HG02798 (cell line): ENCODE measurements around the gene TNFRSF12A.

Source experiments
- ATAC-seq: cut with Tn5 transposase; IDR thresholded peaks from one replicate; pipeline ENCODE4 v1.9.1; 2021; ENCODE audit warnings: mild to moderate bottlenecking; ENCODE audit not compliant: unreplicated experiment, poor library complexity

The TNFRSF12A gene

DNA sequence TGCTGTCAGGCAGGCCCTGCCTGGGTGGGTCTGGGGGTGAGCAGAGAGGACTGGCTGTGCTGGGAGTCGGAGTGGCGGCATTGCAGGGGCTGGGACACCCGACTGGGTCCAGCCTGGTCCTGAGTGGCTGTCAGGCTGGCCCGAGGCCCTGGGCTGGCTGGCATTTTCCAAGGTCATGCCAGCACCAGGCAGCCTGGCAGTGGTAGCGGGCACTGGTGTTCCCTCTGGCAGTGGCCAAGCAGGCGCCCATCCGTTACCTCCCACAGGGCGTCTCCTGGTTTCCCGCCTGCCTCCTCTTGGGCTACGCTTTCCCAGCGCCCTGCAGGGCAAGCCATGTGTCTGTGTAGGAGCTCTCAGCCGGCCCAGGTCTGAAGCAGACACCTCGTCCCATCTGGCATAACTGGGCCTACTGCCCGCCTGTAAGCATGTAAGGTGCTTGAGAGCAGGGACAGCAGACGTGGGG lies 34.2 kb upstream of the TNFRSF12A start:
- ATAC-seq = no peak

GRCh38 chr16:2986623-2987188 lies 33.5 kb upstream of the TNFRSF12A start:
- ATAC-seq = no peak

DNA sequence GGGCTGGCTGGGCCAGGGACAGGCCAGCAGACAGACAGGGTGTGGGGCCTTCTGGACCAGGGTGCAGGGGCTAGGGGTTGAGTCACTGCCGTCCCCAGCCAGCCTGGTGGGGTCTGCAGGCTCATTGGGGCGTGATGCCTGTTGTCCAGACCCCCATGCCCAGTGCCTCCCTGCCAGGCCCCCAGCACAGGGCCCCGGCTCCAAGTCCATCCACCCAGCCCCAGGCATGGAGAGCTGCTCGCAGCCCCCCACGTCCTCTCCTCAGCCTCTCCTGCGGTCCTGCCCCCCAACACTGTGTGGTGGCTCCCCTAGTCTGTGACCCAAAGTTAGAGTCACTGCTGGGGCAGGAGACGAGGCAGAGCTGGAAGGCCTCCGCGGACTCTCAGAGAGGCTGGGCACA lies 32.9 kb upstream of the TNFRSF12A start:
- ATAC-seq = no peak

- ATAC-seq = no peak
These were observed 32.3 kb upstream of the TNFRSF12A start for GRCh38 chr16:2987833-2988232.

DNA sequence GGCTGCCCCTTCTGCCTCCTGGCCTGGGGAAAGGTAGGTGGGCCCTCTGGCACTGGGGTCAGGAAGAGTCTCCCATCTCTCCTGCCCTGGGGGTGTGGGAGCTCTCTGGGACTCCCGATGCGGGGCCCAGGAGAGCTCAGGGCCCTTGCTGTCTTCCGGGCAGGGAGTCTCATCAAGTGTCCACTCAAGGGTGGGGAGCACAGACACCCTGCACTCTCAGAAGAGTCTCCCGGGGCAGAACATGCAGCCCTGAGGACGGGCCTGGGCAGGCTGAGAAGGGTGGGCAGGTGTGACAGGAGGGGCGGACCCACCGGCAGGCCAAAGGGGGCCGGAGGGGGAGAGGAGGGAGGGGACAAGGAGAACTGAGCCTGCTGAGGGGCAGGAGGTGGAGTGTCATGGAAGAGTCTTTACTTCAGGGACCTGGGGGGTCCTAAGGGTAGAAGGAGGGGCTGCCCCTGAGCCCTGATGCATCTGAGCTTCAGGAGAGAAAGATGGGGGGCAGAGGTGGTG lies 31.5 kb upstream of the TNFRSF12A start:
- no peak for ATAC-seq

DNA sequence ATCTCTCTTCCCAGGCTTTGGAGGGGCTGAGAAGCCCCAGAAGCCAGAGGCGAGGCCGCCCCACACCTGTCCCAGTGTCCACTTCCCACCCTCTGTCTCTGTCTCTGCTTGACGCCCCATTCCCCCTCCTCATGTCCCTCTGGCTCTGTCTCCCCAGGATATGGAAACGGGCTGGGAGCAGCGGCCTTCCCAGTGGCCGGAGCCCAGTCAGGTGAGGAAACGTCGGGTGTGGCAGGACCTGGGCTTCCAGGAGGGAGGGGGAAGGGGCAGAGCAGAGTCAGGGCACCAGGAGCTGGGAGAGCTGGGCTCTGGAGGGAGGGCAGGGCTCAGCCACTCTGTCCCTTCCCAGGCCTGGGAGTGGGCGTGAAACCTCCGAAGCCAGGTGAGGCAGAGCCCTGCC lies 29.3 kb upstream of the TNFRSF12A start:
- no peak for ATAC-seq

GRCh38 chr16:2991566-2992261 lies 28.5 kb upstream of the TNFRSF12A start:
- ATAC-seq = no peak

DNA sequence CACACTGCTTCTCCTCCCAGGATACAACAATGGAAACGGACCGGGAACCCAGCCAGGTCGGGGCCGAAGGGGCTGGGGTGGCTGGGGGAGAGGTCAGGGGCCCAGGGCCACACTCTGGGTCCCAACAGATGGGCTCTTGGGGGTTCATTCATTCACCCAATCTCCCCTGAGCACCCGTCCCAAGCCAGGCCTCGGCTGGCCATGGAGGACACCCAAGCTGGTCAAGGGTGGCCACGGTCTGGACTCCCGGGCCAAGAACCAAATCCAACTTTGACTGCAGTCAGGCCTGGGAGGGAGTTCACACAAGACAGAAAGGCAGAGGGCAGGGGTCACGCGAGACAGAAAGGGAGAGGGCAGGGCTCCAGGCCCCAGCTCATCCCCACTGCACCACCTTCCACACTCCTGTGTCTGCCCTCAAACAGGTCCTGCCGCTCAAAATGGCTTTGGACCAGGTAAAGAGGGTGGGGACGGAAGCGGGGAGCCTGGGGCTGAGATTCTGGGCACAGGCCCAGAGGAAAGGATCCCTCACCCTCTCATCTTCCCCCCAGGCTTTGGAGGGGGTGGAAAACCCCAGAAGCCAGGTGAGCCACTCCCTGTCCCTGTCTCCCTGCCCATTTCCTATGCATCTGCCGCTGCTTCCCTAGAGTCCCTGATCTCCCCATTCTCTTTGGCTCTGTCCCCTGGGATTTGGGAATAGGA lies 27.6 kb upstream of the TNFRSF12A start:
- ATAC-seq = no peak

GRCh38 chr16:2996298-2996697 lies 23.9 kb upstream of the TNFRSF12A start:
- no peak for ATAC-seq

DNA sequence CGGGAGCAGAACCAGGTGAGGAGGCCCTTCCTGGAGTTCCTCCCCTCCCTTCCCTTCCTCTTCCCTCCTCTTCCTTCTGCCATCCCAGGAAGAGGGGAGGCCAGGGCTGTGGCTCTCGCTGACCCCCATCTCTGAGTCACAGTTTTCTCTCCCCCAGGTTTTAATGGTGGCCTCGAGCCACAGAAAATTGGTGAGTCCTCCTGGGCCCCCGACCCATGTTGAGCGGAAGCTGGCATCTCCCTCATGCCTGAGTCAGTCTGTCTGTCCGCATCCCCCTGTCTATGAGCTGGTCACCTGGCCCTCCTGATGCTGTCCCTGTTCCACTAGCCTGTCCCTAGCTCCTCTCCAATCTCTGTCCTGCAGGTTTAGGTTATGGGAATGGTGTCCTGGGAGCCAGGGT lies 20.2 kb upstream of the TNFRSF12A start:
- ATAC-seq = no peak

- no peak for ATAC-seq
These were observed 19.6 kb upstream of the TNFRSF12A start for GRCh38 chr16:3000540-3000939.

- ATAC-seq = no peak
These were observed 18.9 kb upstream of the TNFRSF12A start for GRCh38 chr16:3001316-3001715.

DNA sequence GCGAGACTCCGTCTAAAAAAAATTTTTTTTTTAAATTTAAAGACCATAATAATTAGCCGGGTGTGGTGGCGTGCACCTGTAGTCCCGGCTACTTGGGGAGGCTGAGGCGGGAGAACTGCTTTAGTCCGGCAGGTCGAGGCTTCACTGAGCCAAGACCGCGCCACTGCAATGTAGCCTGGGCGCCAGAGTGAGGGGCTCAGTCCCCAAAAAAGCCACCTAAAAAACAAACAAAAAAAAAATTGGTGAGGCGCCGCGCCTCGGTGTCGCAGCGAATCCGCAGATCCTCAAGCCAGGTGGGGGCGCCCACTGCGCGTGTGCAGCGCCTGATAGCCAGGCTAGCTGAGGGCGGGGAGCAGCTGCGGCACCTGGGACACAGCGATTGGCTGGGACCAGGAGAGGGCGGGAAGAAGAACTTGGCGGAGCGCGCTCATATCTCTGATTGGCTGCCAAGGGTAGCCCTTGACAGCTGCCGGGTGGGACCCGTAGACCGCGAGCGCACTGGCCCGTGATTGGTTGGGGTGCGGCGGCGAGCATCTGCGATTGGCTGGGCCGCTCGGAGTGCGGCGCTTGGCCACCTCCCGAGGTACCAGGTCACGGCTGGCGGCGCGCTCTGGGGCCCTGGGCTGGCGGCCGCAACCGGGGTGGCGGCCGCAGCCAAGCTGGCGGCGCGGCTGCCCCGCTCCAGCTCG lies 16.4 kb upstream of the TNFRSF12A start:
- peak; percentile 98 for ATAC-seq

GRCh38 chr16:3004319-3004718 lies 15.8 kb upstream of the TNFRSF12A start:
- no peak for ATAC-seq

- ATAC-seq = no peak
These were observed 15.3 kb upstream of the TNFRSF12A start for GRCh38 chr16:3004781-3005284.

DNA sequence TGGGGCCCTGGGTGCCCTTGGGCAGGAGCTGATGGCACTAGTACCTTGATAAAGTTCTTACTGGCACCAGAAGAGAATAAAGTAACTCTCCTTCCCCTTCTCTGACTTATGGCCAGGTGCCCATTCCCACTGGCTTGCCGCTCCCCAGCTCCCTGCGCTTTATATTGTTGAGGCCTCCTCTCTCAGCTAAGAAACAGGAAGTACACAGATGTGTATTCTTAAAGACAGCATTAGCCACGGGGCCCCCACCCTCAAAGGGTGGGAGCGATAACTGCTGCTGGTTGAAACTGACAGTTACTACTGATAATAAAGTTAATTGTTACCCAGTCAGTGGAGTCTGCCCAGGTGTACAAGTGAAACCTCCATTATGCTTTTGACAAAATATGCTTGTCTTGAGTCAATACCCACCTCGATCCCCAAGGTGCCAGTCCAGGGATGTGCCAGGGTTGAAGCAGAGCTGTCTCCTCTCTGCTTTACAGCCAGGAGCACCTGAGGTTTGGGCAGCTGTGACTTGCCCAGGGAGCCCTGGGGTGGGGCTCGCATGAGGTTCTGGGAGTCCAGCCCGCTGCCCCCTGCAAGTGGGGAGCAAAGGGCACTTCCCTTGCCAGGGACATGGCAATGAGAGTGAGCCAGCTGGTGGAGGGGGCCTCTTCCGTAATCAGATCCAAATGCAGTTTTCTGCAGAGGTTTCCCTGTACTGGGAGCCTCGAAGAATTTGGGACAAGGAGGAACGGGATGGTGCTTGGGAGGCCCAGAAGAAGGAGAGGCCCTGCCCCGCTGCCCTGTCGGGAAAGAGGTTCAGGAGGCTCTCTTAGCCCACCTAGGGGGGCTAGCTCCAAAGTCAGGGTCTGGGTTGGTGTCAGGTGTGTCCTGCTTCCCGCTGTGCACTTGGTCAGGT lies 12.9 kb upstream of the TNFRSF12A start:
- ATAC-seq = no peak

DNA sequence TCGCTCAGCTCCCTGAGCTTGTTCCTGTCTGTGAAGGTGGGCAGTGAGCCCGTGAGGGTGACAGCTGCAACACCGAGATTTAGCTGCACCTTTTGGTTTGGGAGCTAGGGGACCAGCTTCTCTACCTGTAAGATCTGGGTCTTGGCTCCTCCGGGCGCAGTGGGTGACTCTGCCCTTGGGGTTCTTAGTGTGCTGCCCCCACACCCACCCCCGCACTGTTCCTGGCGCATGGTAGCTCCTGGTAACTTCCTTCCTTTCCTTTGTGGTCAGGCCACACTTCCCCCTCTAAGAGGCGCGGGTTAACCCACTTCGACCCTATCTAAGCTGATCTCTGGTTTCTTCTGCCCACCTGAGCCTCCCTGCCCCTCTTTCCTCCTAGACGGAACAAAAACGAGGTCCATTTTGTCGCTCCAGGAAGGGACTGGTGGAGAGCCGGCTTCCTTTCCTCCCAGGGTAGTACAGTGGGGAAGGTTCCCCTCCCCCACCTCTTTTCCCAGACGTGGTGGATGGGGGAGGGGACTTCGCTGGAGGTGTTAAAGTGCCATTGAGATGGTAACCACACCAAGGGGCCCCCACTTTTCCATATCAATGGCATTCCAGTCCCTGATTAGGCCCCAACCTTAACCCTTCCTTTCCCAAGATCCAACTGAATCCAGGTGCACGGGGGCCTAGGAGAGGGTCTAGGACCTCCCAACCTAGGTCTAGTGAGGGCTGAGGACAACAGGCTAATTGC lies 12.0 kb upstream of the TNFRSF12A start:
- no peak for ATAC-seq

- ATAC-seq = no peak
These were observed 11.5 kb upstream of the TNFRSF12A start for GRCh38 chr16:3008690-3009037.
